Activated CD8-positive, alpha-beta T cell treated with anti-CD3 and anti-CD28 coated beads, Interleukin-2, amount 10 ng/mL, durations not matched to agents 7 days and 5 days (primary cell): ENCODE data around the gene EFCAB12. TPM values are rescaled to one million over a fixed set of nuclear protein-coding genes. Genes with fewer than 3 reads are reported as not detected.
"Not testable (repeated sequence)": the region's sequence is repeated elsewhere in the genome, so short reads cannot be mapped to it uniquely, and the experiment has no call there.

ENCODE experiments used
- ATAC-seq: fragments of 150-1000 bp; cut with Tn5 transposase; one replicate; pipeline ENCODE4 v1.10.0; 2021; ENCODE audit warnings: moderate library complexity
- CTCF ChIA-PET: fragments of 350-600 bp; sonication (Branson Sonifier 250); formaldehyde crosslinking; loops from one replicate; lab custom pipeline; 2021; ENCODE audit warnings: antibody characterized with exemption; lab: Charles Lee
- POLR2A ChIA-PET: fragments of 350-600 bp; sonication (Branson Sonifier 250); formaldehyde crosslinking; loops from one replicate; lab custom pipeline; 2021; ENCODE audit warnings: antibody characterized with exemption; lab: Charles Lee
- DNase-seq: peaks from one replicate; pipeline ENCODE4 v3.0.0-alpha.2; 2020
- H3K27ac Mint-ChIP-seq: one replicate; pipeline ENCODE4 v1.8.0; 2021; ENCODE audit warnings: mild to moderate bottlenecking, mixed read lengths
- H3K27me3 Mint-ChIP-seq: one replicate; pipeline ENCODE4 v1.8.0; 2021; ENCODE audit warnings: low read depth, mixed read lengths
- H3K36me3 Mint-ChIP-seq: one replicate; pipeline ENCODE4 v1.8.0; 2021; ENCODE audit warnings: low read depth, mixed read lengths
- H3K4me1 Mint-ChIP-seq: one replicate; pipeline ENCODE4 v1.8.0; 2021; ENCODE audit warnings: low read depth, mixed read lengths
- H3K4me3 Mint-ChIP-seq: one replicate; pipeline ENCODE4 v1.8.0; 2021; ENCODE audit warnings: mild to moderate bottlenecking, mixed read lengths
- H3K9me3 Mint-ChIP-seq: one replicate; pipeline ENCODE4 v1.8.0; 2022; ENCODE audit warnings: mixed read lengths; ENCODE audit not compliant: insufficient read depth
- total RNA-seq, 2 experiments: library from RNA; stranded (reverse); gene quantifications; one replicate each; pipeline ENCODE4 v1.2.3, GENCODE V29; 2021

EFCAB12 gene
- total RNA-seq, 2 experiments from 2014 or later: 0.42 to 0.45 TPM

GRCh38 chr3:129389572-129389937, 38.9 kb downstream of the EFCAB12 start:
- no peak for DNase-seq
- H3K4me1 Mint-ChIP-seq: no peaks in the 10 kb centered on the region
- peaks cover 38% of the 10 kb centered on the region for H3K36me3 Mint-ChIP-seq
- POLR2A ChIA-PET: no interaction called here
- CTCF ChIA-PET: no interaction called here
- H3K4me3 Mint-ChIP-seq: no peak overlapping the region
- no peaks in the 10 kb centered on the region for H3K9me3 Mint-ChIP-seq
- H3K27me3 Mint-ChIP-seq: no peaks in the 10 kb centered on the region
- no peak overlapping the region for H3K27ac Mint-ChIP-seq
- ATAC-seq: no peak

GRCh38 chr3:129388791-129389571, 39.5 kb downstream of the EFCAB12 start:
- peaks cover 38% of the 10 kb centered on the region for H3K36me3 Mint-ChIP-seq
- H3K4me3 Mint-ChIP-seq, DNase-seq, POLR2A ChIA-PET, ATAC-seq, H3K9me3 Mint-ChIP-seq, H3K27ac Mint-ChIP-seq, H3K4me1 Mint-ChIP-seq, H3K27me3 Mint-ChIP-seq: not testable (repeated sequence)
- CTCF ChIA-PET: interaction anchor here (2.7 kb wide), 1 partner anchor 11 kb away, joined by 14 read pairs; no protein-coding TSS in a partner anchor

GRCh38 chr3:129387487-129387886, 40.9 kb downstream of the EFCAB12 start:
- ChIA-PET POLR2A (interaction anchor here (1.0 kb wide), 1 partner anchor 51 kb away, joined by 3 read pairs; no protein-coding TSS in a partner anchor), CTCF (interaction anchor here (2.7 kb wide), 1 partner anchor 13 kb away, joined by 14 read pairs; no protein-coding TSS in a partner anchor)
- H3K27ac Mint-ChIP-seq: no peak overlapping the region
- peaks cover 32% of the 10 kb centered on the region for H3K36me3 Mint-ChIP-seq
- H3K4me1 Mint-ChIP-seq: no peaks in the 10 kb centered on the region
- no peak for DNase-seq
- no peaks in the 10 kb centered on the region for H3K9me3 Mint-ChIP-seq
- H3K27me3 Mint-ChIP-seq: no peaks in the 10 kb centered on the region
- ATAC-seq: no peak
- H3K4me3 Mint-ChIP-seq: no peak overlapping the region

GRCh38 chr3:129386984-129387383, 41.5 kb downstream of the EFCAB12 start:
- Mint-ChIP-seq H3K36me3 (peaks cover 28% of the 10 kb centered on the region), H3K4me3 (no peak overlapping the region), H3K27ac (no peak overlapping the region), H3K27me3 (no peaks in the 10 kb centered on the region), H3K9me3 (no peaks in the 10 kb centered on the region), H3K4me1 (no peaks in the 10 kb centered on the region)
- DNase-seq (no peak), ATAC-seq (no peak)
- ChIA-PET CTCF (interaction anchor here (2.7 kb wide), 1 partner anchor 13 kb away, joined by 14 read pairs; no protein-coding TSS in a partner anchor), POLR2A (interaction anchor here (1.0 kb wide), 1 partner anchor 52 kb away, joined by 3 read pairs; no protein-coding TSS in a partner anchor)

- ATAC-seq, H3K9me3 Mint-ChIP-seq, H3K4me1 Mint-ChIP-seq, H3K27ac Mint-ChIP-seq, H3K27me3 Mint-ChIP-seq, POLR2A ChIA-PET, H3K4me3 Mint-ChIP-seq, DNase-seq: not testable (repeated sequence)
- CTCF ChIA-PET: interaction anchor here (0.9 kb wide), 1 partner anchor 14 kb away, joined by 3 read pairs; no protein-coding TSS in a partner anchor
- peaks cover 17% of the 10 kb centered on the region for H3K36me3 Mint-ChIP-seq
Observed at GRCh38 chr3:129385507-129385906, 42.9 kb downstream of the EFCAB12 start.

GRCh38 chr3:129384594-129385323, 43.7 kb downstream of the EFCAB12 start:
- Mint-ChIP-seq H3K36me3 (peaks cover 16% of the 10 kb centered on the region), H3K4me1 (no peaks in the 10 kb centered on the region), H3K27ac (no peak overlapping the region), H3K9me3 (no peaks in the 10 kb centered on the region), H3K4me3 (no peak overlapping the region), H3K27me3 (no peaks in the 10 kb centered on the region)
- ChIA-PET POLR2A (no interaction called here), CTCF (interaction anchor here (0.9 to 1.4 kb wide), 2 partner anchors 15 to 25 kb away, joined by 3 to 4 read pairs; no protein-coding TSS in a partner anchor)
- DNase-seq: no peak
- no peak for ATAC-seq

GRCh38 chr3:129384103-129384502, 44.3 kb downstream of the EFCAB12 start:
- not testable (repeated sequence) for H3K9me3 Mint-ChIP-seq, H3K27me3 Mint-ChIP-seq, H3K4me1 Mint-ChIP-seq, H3K4me3 Mint-ChIP-seq, ATAC-seq, H3K27ac Mint-ChIP-seq, DNase-seq
- ChIA-PET POLR2A (interaction anchor here (1.8 kb wide), 1 partner anchor 56 kb away, joined by 4 read pairs; the partner anchor contains the start of genes IFT122 and MBD4), CTCF (interaction anchor here (0.8 to 1.8 kb wide), 18 partner anchors 12 to 550 kb away, joined by 3 to 22 read pairs (median 5); partner anchors contain the start of genes IFT122 and MBD4)
- H3K36me3 Mint-ChIP-seq: peaks cover 10% of the 10 kb centered on the region

GRCh38 chr3:129383292-129383860, 45.1 kb downstream of the EFCAB12 start:
- peaks cover 12% of the 10 kb centered on the region for H3K36me3 Mint-ChIP-seq
- peak; percentile 96 for ATAC-seq
- POLR2A ChIA-PET: interaction anchor here (0.6 to 1.8 kb wide), 2 partner anchors 57 to 217 kb away, joined by 3 to 4 read pairs; partner anchors contain the start of genes IFT122 and MBD4
- H3K4me1 Mint-ChIP-seq: no peaks in the 10 kb centered on the region
- no peak overlapping the region for H3K27ac Mint-ChIP-seq
- H3K27me3 Mint-ChIP-seq: no peaks in the 10 kb centered on the region
- CTCF ChIA-PET: interaction anchor here (0.6 to 1.8 kb wide), 30 partner anchors 8 to 551 kb away, joined by 3 to 22 read pairs (median 4); partner anchors contain the start of genes IFT122 and MBD4
- DNase-seq: peak; percentile 62
- H3K4me3 Mint-ChIP-seq: no peak overlapping the region
- no peaks in the 10 kb centered on the region for H3K9me3 Mint-ChIP-seq

GRCh38 chr3:129382366-129382765, 46.1 kb downstream of the EFCAB12 start:
- CTCF ChIA-PET: interaction anchor here (1.5 to 1.7 kb wide), 2 partner anchors 9 to 17 kb away, joined by 5 to 22 read pairs; no protein-coding TSS in a partner anchor
- DNase-seq: no peak
- Mint-ChIP-seq H3K27ac (no peak overlapping the region), H3K36me3 (peaks cover 8% of the 10 kb centered on the region), H3K9me3 (no peaks in the 10 kb centered on the region), H3K27me3 (no peaks in the 10 kb centered on the region), H3K4me1 (no peaks in the 10 kb centered on the region), H3K4me3 (no peak overlapping the region)
- POLR2A ChIA-PET: no interaction called here
- no peak for ATAC-seq

- H3K36me3 Mint-ChIP-seq: peaks cover 2% of the 10 kb centered on the region
- ChIA-PET CTCF (no interaction called here), POLR2A (no interaction called here)
- H3K9me3 Mint-ChIP-seq: no peaks in the 10 kb centered on the region
- no peak overlapping the region for H3K4me3 Mint-ChIP-seq
- DNase-seq (no peak), ATAC-seq (no peak)
- no peak overlapping the region for H3K27ac Mint-ChIP-seq
- no peaks in the 10 kb centered on the region for H3K4me1 Mint-ChIP-seq
- no peaks in the 10 kb centered on the region for H3K27me3 Mint-ChIP-seq
Observed at GRCh38 chr3:129379582-129380358, 48.7 kb downstream of the EFCAB12 start.
